ENCODE results near the gene EGFR. TPM values are rescaled to one million over a fixed set of nuclear protein-coding genes. Genes with fewer than 3 reads are reported as not detected.
A peak's percentile ranks its signal among the peaks of the same experiment; 100 is the strongest.

The EGFR gene
- total and polyA plus RNA-seq, 2 donors (not counting 3 experiments of a cell fraction or from before 2014, with no cell fraction given) = 1.5 to 4.1 TPM

GRCh38 chr7:55191161-55191925 lies 172.5 kb downstream of the EGFR start:
- dilution Hi-C loops (cut with MboI; ENCODE audit: extremely low pct_ligation_motif_present, low sequenced_read_pairs) (no loop called here), intact Hi-C loops (cut with micrococcal nuclease) (loop anchor here (5.0 to 10.0 kb wide), 3 partner anchors 104 to 419 kb away; partner anchors contain the start of gene LANCL2)
- no TSS peak for BruUV-seq (replicated peaks)
- DNase-seq (ENCODE audit: low read depth, low spot score) (no peak), FAIRE-seq (no peak)
- H3K4me2 ChIP-seq (ENCODE audit: insufficient read depth, low read length) = no peak overlapping the region
- H4K20me1 ChIP-seq (replicated peaks; ENCODE audit: control insufficient read depth, extremely low read depth, insufficient read depth, low read length) = no peaks in the 10 kb centered on the region
- no peaks in the 10 kb centered on the region for H3K9me3 ChIP-seq (replicated peaks; ENCODE audit: control insufficient read depth, insufficient read depth, low read length)
- H3K9me1 ChIP-seq (replicated peaks; ENCODE audit: control insufficient read depth, extremely low read depth, insufficient read depth, low read length) = no peaks in the 10 kb centered on the region
- CTCF ChIA-PET = interaction anchor here (1.3 to 1.7 kb wide), 2 partner anchors 125 to 403 kb away, joined by 3 to 4 read pairs; no protein-coding TSS in a partner anchor
- no peaks in the 10 kb centered on the region for H3K27me3 ChIP-seq (ENCODE audit: control insufficient read depth in 2 of 2, insufficient read depth in 2 of 2, low read length in 2 of 2)
- H3K4me3 ChIP-seq (replicated peaks in 1 of 3; ENCODE audit: insufficient read depth in 1 of 3, low read depth in 1 of 3, low read length in 3 of 3) = no peak overlapping the region
- H3K4me1 ChIP-seq (ENCODE audit: control insufficient read depth, extremely low read depth, insufficient read depth, low read length) = peaks cover 53% of the 10 kb centered on the region
- H3K79me2 ChIP-seq (ENCODE audit: control insufficient read depth, insufficient read depth, low read length) = no peaks in the 10 kb centered on the region
- no peaks in the 10 kb centered on the region for H3K36me3 ChIP-seq (ENCODE audit: control insufficient read depth in 2 of 2, extremely low read depth in 1 of 2, insufficient read depth in 2 of 2, low read length in 2 of 2)
- peak overlapping the region; percentile 80 for H3K27ac ChIP-seq (ENCODE audit: insufficient read depth, low read depth, low read length)
- POLR2A ChIA-PET = no interaction called here
- H3K9ac ChIP-seq (replicated peaks; ENCODE audit: extremely low read depth, insufficient read depth, low read length) = no peak overlapping the region
- no peak overlapping the region for H2AFZ ChIP-seq (ENCODE audit: low read depth, low read length)
- no peak for TF ChIP-seq EZH2 (IDR thresholded peaks at IDR 0.05; ENCODE audit: borderline replicate concordance, low read depth, low read length, severe bottlenecking)
- no peak for TF ChIP-seq GATA2 (IDR thresholded peaks at IDR 0.05; ENCODE audit: insufficient read depth, insufficient read length, low read depth, low read length)
- TF ChIP-seq JUN (IDR thresholded peaks at IDR 0.05; ENCODE audit: borderline replicate concordance, insufficient read depth, insufficient read length, low read depth) = no peak
- TF ChIP-seq POLR2AphosphoS5 (IDR thresholded peaks at IDR 0.05; ENCODE audit: insufficient read depth, low read depth, low read length) = no peak
- TF ChIP-seq MAX (IDR thresholded peaks at IDR 0.05; ENCODE audit: insufficient read depth, insufficient read length) = no peak
- no peak for TF ChIP-seq POLR2A (IDR thresholded peaks at IDR 0.05; ENCODE audit: low read depth, low read length)
- no peak for TF ChIP-seq MYC (IDR thresholded peaks at IDR 0.05; ENCODE audit: low read depth, low read length)

Data from endothelial cell of umbilical vein (primary cell).